ENCODE data around the gene DCBLD2. TPM values are rescaled to one million over a fixed set of nuclear protein-coding genes. Genes with fewer than 3 reads are reported as not detected.

The DCBLD2 gene
- polyA plus RNA-seq, 1 of the 3 experiments (the other 2 are of a cell fraction): 159 TPM

DNA sequence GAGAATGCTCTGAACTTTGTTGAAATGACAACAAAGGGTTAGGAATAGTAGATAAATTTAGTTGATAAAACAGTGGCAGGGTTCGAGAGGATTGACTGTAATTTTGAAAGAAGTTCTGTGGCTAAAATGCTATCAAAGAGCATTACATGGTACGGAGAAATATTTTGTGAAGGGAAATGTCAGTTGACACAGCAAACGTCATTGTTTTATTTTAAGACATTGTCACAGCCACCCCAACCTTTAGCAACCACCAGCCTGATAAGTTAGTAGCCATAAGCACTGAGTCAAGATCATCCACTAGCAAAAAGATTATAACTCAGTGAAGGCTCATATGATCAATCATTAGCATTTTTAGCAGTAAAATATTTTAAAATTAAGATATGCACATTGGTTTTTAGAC lies 147.0 kb downstream of the DCBLD2 start:
- Histone ChIP-seq H3K36me3 (replicated peaks in 1 of 2; ENCODE audit: control insufficient read depth in 1 of 2, insufficient read depth in 2 of 2, low read length in 1 of 2) (peaks cover 3 to 11% of the 10 kb centered on the region in 2 experiments), H3K27me3 (ENCODE audit: insufficient read depth) (no peaks in the 10 kb centered on the region), H3K4me3 (ENCODE audit: low read depth in 2 of 2, low read length in 1 of 2) (no peak overlapping the region), H3K9me3 (no peaks in the 10 kb centered on the region), H3K27ac (ENCODE audit: low read depth in 2 of 2, low read length in 1 of 2) (no peak overlapping the region), H3K4me1 (ENCODE audit: control insufficient read depth in 1 of 2, insufficient read depth in 2 of 2, low read depth in 1 of 2, low read length in 1 of 2) (peaks cover 0 to 2% of the 10 kb centered on the region in 2 experiments; a peak in 2 of 4 replicates), H3K4me2 (no peak overlapping the region), H2AFZ (ENCODE audit: low read depth) (no peak overlapping the region), H3K9ac (no peak overlapping the region), H3K9me2 (no peaks in the 10 kb centered on the region), H4K20me1 (ENCODE audit: insufficient read depth) (no peaks in the 10 kb centered on the region), H3K79me2 (ENCODE audit: insufficient read depth) (peaks cover 64% of the 10 kb centered on the region), H3F3A (replicated peaks; ENCODE audit: insufficient read depth) (peaks cover 4% of the 10 kb centered on the region)
- no peak for DNase-seq
- WGBS (ENCODE audit: low lambda C conversion rate): 79% methylated on average over 3 of the region's 3 CpGs
- TF ChIP-seq, protein P1, sequence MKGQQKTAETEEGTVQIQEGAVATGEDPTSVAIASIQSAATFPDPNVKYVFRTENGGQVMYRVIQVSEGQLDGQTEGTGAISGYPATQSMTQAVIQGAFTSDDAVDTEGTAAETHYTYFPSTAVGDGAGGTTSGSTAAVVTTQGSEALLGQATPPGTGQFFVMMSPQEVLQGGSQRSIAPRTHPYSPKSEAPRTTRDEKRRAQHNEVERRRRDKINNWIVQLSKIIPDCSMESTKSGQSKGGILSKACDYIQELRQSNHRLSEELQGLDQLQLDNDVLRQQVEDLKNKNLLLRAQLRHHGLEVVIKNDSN (IDR thresholded peaks at IDR 0.05; ENCODE audit: borderline replicate concordance, low read depth): no peak
- TF ChIP-seq EP300 (IDR thresholded peaks at IDR 0.05; ENCODE audit: borderline replicate concordance in 1 of 2, low read depth in 1 of 2, low read length in 1 of 2) (no peak), GABPA (IDR thresholded peaks at IDR 0.05; ENCODE audit: low read depth) (no peak), NRF1 (IDR thresholded peaks at IDR 0.05; ENCODE audit: low read depth, low read length) (no peak), RAD21 (IDR thresholded peaks at IDR 0.05; ENCODE audit: low read length) (no peak), MEF2A (IDR thresholded peaks at IDR 0.05; ENCODE audit: borderline replicate concordance, low read depth) (no peak), GATA2 (CRISPR knock-in tag; IDR thresholded peaks at IDR 0.05) (no peak), TEAD4 (IDR thresholded peaks at IDR 0.05; ENCODE audit: borderline replicate concordance, insufficient read depth) (no peak)
- TF ChIP-seq, protein P2, sequence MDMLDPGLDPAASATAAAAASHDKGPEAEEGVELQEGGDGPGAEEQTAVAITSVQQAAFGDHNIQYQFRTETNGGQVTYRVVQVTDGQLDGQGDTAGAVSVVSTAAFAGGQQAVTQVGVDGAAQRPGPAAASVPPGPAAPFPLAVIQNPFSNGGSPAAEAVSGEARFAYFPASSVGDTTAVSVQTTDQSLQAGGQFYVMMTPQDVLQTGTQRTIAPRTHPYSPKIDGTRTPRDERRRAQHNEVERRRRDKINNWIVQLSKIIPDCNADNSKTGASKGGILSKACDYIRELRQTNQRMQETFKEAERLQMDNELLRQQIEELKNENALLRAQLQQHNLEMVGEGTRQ (IDR thresholded peaks at IDR 0.05; ENCODE audit: borderline replicate concordance, low read depth, low read length): no peak
- TF ChIP-seq, protein P3, sequence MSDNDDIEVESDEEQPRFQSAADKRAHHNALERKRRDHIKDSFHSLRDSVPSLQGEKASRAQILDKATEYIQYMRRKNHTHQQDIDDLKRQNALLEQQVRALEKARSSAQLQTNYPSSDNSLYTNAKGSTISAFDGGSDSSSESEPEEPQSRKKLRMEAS (IDR thresholded peaks at IDR 0.05; ENCODE audit: low read depth): no peak
- ChIA-PET CTCF (no interaction called here), POLR2A (no interaction called here)

DNA sequence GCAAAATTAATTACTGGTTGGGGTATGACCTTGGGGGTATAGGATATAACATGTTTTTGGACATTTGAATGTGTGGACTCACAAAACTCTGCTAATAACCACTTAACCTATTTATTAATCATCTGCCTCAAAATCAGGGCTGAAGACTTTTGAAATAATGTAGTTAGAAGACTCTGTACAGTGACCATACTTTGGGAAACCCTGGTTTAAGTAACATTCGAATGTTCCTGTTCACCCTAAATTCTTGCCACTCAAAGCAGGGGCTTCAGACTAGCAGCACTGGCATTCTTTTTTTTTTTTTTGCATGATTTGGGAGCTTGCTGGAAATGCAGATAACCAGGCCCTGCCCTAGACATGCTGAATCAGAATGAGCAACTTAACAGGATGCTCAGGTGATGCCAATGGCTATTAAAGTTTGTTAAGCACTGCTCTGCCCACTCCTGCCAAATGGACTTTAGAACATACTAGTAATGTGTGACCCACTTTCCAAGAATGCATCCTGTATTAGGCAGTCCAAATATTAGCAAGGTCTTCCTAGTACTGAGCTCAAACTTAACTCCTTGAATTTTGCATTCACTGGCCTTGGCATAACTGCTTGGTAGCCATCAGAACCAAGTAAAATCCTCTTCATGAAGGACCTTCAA lies 151.1 kb downstream of the DCBLD2 start:
- H3K27ac ChIP-seq (ENCODE audit: low read depth in 2 of 2, low read length in 1 of 2): no peak overlapping the region
- no peaks in the 10 kb centered on the region for H4K20me1 ChIP-seq (ENCODE audit: insufficient read depth)
- no peaks in the 10 kb centered on the region for H3K27me3 ChIP-seq (ENCODE audit: insufficient read depth)
- peaks cover 4% of the 10 kb centered on the region for H3F3A ChIP-seq (replicated peaks; ENCODE audit: insufficient read depth)
- peaks cover 74% of the 10 kb centered on the region for H3K79me2 ChIP-seq (ENCODE audit: insufficient read depth)
- no peak for DNase-seq
- H3K9me3 ChIP-seq: no peaks in the 10 kb centered on the region
- CTCF ChIA-PET: interaction anchor here (0.7 kb wide), 1 partner anchor 10 kb away, joined by 3 read pairs; no protein-coding TSS in a partner anchor
- H2AFZ ChIP-seq (ENCODE audit: low read depth): no peak overlapping the region
- POLR2A ChIA-PET: no interaction called here
- no peaks in the 10 kb centered on the region; a peak in 1 of 4 replicates for H3K4me1 ChIP-seq (ENCODE audit: control insufficient read depth in 1 of 2, insufficient read depth in 2 of 2, low read depth in 1 of 2, low read length in 1 of 2)
- WGBS (ENCODE audit: low lambda C conversion rate): 75% methylated on average over 1 of the region's 1 CpG
- H3K4me2 ChIP-seq: no peak overlapping the region
- peaks cover 2 to 3% of the 10 kb centered on the region in 2 experiments for H3K36me3 ChIP-seq (replicated peaks in 1 of 2; ENCODE audit: control insufficient read depth in 1 of 2, insufficient read depth in 2 of 2, low read length in 1 of 2)
- no peak overlapping the region for H3K4me3 ChIP-seq (ENCODE audit: low read depth in 2 of 2, low read length in 1 of 2)
- no peaks in the 10 kb centered on the region for H3K9me2 ChIP-seq
- H3K9ac ChIP-seq: no peak overlapping the region
- TF ChIP-seq GATA2 (CRISPR knock-in tag; IDR thresholded peaks at IDR 0.05): no peak
- TF ChIP-seq RFX5 (IDR thresholded peaks at IDR 0.05; ENCODE audit: low read length): no peak
- no peak for TF ChIP-seq FOSL2 (IDR thresholded peaks at IDR 0.05; ENCODE audit: borderline replicate concordance, low read depth)
- TF ChIP-seq YY1 (IDR thresholded peaks at IDR 0.05; ENCODE audit: low read depth): no peak
